Small intestine (tissue), 7 donors: ENCODE data around the gene MAP1LC3B2. TPM values are rescaled to one million over a fixed set of nuclear protein-coding genes. Genes with fewer than 3 reads are reported as not detected.
"Not testable (repeated sequence)": the region's sequence is repeated elsewhere in the genome, so short reads cannot be mapped to it uniquely, and the experiment has no call there.

Source experiments
- DNase-seq, 2 donors: peaks; one replicate each; pipeline versions ENCODE4 v3.0.0 to v3.0.0-alpha.2; 2013
- FAIRE-seq: peaks from 2 replicates; lab custom pipeline; 2012; peaks lifted over from hg19 to GRCh38; lab: Jason Lieb, UNC
- H3K27ac ChIP-seq, 3 donors: one replicate each; pipeline ENCODE4 v1.5.1; 2013; ENCODE audit warnings: low read length in 2 of 3, mild to moderate bottlenecking in 2 of 3, control low read depth in 1 of 3, inconsistent platforms in 1 of 3, low read depth in 1 of 3, moderate library complexity in 1 of 3
- H3K27me3 ChIP-seq, 3 donors: one replicate each; pipeline ENCODE4 v1.6.1; 2013; ENCODE audit warnings: low read length in 3 of 3, inconsistent platforms in 1 of 3; ENCODE audit not compliant: control insufficient read depth in 3 of 3, insufficient read depth in 3 of 3
- H3K36me3 ChIP-seq, 3 donors: one replicate each; pipeline ENCODE4 v1.6.1; 2013; ENCODE audit warnings: low read length in 3 of 3, inconsistent platforms in 1 of 3, low read depth in 1 of 3, mild to moderate bottlenecking in 1 of 3, moderate library complexity in 1 of 3; ENCODE audit not compliant: control insufficient read depth in 3 of 3, insufficient read depth in 2 of 3
- H3K4me1 ChIP-seq, 3 donors: one replicate each; pipeline ENCODE4 v1.6.1; 2013; ENCODE audit warnings: low read length in 2 of 3, inconsistent platforms in 1 of 3, low read depth in 1 of 3, mild to moderate bottlenecking in 1 of 3, moderate library complexity in 1 of 3; ENCODE audit not compliant: control insufficient read depth in 3 of 3, insufficient read depth in 2 of 3
- H3K4me3 ChIP-seq, 3 donors: one replicate each; pipeline ENCODE4 v1.5.1; 2013; ENCODE audit warnings: low read length in 3 of 3, control low read depth in 1 of 3, inconsistent platforms in 1 of 3, low read depth in 1 of 3, mild to moderate bottlenecking in 1 of 3, moderate library complexity in 1 of 3
- H3K9me3 ChIP-seq, 2 donors: one replicate each; pipeline ENCODE4 v1.6.1; 2013; ENCODE audit warnings: low read depth in 1 of 2, low read length in 1 of 2; ENCODE audit not compliant: control insufficient read depth in 2 of 2, insufficient read depth in 1 of 2
- WGBS, 3 donors: extraction: QIAGEN DNeasy Blood & Tissue Kit; methylation state at CpG; one replicate each; pipeline ENCODE4 v1.1.7; 2013; 5-methylcytosine and 5-hydroxymethylcytosine counted together
- polyA plus RNA-seq, 4 donors: library from polyadenylated mRNA; stranded (reverse) in 3 of 4; unstranded in 1 of 4; fragments of 200-250 nt in 3 of 4; fragments of 120-200 nt in 1 of 4; gene quantifications; one replicate each; pipeline versions ENCODE4 v1.2.1 to v1.2.3, GENCODE V29; 2013
- donor health status: healthy with polysubstance abuse.
- donor health status: control.
- donor health status: control.
- donor health status: Bipolar disorder and iron deficiency.
- donor health status: healthy.

The MAP1LC3B2 gene
- polyA plus RNA-seq, 4 donors = 1.1 to 2.7 (median 2.0) TPM

DNA sequence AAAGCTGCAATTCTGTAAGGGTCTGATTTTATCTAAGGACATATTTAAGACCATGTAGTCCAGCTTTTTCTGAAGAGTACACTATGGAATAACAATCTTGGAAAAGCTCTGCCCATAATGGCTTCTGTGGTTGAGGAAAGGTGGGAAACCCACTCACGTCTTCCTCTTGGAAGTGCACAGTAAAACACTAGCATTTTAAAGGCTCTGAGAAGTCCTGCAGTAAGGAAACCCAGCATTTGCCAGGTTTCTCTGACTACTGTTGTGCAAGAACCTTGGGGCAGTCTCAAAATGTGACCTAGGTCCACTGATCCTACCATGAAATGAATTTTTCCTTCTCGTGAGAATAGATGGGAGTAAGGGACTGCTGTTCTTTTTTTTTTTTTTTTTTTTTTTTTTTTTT lies 11.9 kb downstream of the MAP1LC3B2 start:
- H3K36me3 ChIP-seq = no peaks in the 10 kb centered on the region
- DNase-seq (no peak), FAIRE-seq (no peak)
- H3K4me1 ChIP-seq = no peaks in the 10 kb centered on the region
- H3K27me3 ChIP-seq = no peaks in the 10 kb centered on the region
- peaks cover 0 to 6% of the 10 kb centered on the region in 2 donors for H3K9me3 ChIP-seq
- no peak overlapping the region for H3K4me3 ChIP-seq
- 88 to 94% (median 93%) methylated on average over 2 of the region's 2 CpGs for WGBS, 3 donors
- no peak overlapping the region for H3K27ac ChIP-seq

DNA sequence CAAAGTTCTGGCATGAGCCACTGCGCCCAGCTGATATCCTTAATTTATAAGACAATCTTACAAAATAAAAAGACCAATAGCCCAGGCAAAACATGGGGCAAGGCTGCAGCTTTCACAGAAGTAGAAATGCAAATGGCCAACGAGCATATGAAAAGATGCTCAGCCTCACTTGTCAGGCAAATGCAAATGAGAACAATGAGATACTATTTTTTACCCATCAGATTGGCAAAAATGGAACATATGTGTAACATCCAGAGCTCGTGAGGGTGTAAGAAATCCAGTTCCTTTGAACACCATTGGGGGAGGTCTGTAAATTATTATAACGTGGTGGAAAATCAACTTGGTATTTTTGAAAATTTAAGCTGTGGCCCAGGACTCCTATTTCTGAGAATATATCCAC lies 14.6 kb downstream of the MAP1LC3B2 start:
- FAIRE-seq (no peak), DNase-seq (no peak)
- 85 to 95% (median 89%) methylated on average over 4 of the region's 4 CpGs for WGBS, 3 donors
- no peaks in the 10 kb centered on the region for H3K9me3 ChIP-seq
- H3K36me3 ChIP-seq = no peaks in the 10 kb centered on the region
- no peak overlapping the region for H3K27ac ChIP-seq
- no peak overlapping the region for H3K4me3 ChIP-seq
- H3K4me1 ChIP-seq = no peaks in the 10 kb centered on the region
- H3K27me3 ChIP-seq = no peaks in the 10 kb centered on the region

- not testable (repeated sequence) for FAIRE-seq, DNase-seq, H3K27ac ChIP-seq
Observed at GRCh38 chr12:116575754-116576153, 16.6 kb downstream of the MAP1LC3B2 start.

GRCh38 chr12:116577154-116577561 lies 18.0 kb downstream of the MAP1LC3B2 start:
- Histone ChIP-seq H3K4me1 (no peaks in the 10 kb centered on the region), H3K9me3 (no peaks in the 10 kb centered on the region), H3K4me3 (no peak overlapping the region), H3K27ac (no peak overlapping the region), H3K36me3 (no peaks in the 10 kb centered on the region), H3K27me3 (no peaks in the 10 kb centered on the region)
- no peak for DNase-seq
- FAIRE-seq = no peak
- WGBS, 3 donors = 94 to 95% (median 94%) methylated on average over 4 of the region's 4 CpGs

More at GRCh38 chr12:116575754-116576153, 16.6 kb downstream of the MAP1LC3B2 start:
- H3K27me3 ChIP-seq, H3K4me1 ChIP-seq, H3K4me3 ChIP-seq, H3K9me3 ChIP-seq, H3K36me3 ChIP-seq: not testable (repeated sequence)
- WGBS, 3 donors = 95 to 97% (median 95%) methylated on average over 24 of the region's 24 CpGs

- Histone ChIP-seq H3K27me3 (no peaks in the 10 kb centered on the region), H3K27ac (no peak overlapping the region), H3K4me1 (no peaks in the 10 kb centered on the region), H3K36me3 (no peaks in the 10 kb centered on the region), H3K4me3 (no peak overlapping the region), H3K9me3 (no peaks in the 10 kb centered on the region)
- WGBS, 3 donors = 90 to 95% (median 92%) methylated on average over 1 of the region's 1 CpG
- no peak for DNase-seq
- no peak for FAIRE-seq
Observed at GRCh38 chr12:116578051-116578450, 18.9 kb downstream of the MAP1LC3B2 start.

GRCh38 chr12:116582610-116583009 lies 23.4 kb downstream of the MAP1LC3B2 start:
- Histone ChIP-seq H3K27me3 (no peaks in the 10 kb centered on the region), H3K4me3 (no peak overlapping the region), H3K27ac (no peak overlapping the region), H3K36me3 (no peaks in the 10 kb centered on the region), H3K4me1 (peaks cover 0 to 6% (median 4%) of the 10 kb centered on the region in 3 donors), H3K9me3 (peaks cover 0 to 10% of the 10 kb centered on the region in 2 donors)
- WGBS, 3 donors = 54 to 65% (median 62%) methylated on average over 11 of the region's 11 CpGs
- FAIRE-seq (no peak), DNase-seq (no peak)

DNA sequence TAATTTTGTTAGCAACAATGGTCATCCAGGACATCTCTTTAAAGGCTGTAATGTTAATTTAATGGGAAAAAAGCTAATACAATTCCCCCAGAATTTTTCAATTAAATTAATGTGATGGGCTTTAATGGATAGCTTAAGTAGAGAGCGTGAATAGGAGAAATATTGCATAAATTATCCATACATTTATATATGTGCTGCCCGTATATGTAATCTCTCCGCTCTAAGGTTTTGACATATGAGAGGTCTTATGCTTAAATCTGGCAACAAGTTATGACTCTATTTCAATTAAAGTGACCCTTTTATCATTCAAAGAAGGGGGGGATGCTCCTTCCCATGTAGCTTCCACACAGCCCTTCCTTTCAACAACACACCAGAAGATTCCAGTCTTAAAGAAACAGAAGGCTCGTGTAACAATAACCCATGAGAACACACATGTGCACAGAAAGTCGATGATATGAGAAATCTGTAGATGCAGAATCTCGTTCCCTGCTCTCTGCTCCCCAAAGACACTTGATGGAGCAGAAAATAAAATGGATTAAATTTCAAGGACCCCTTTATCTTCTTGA lies 24.0 kb downstream of the MAP1LC3B2 start:
- Histone ChIP-seq H3K4me1 (peaks cover 0 to 6% (median 4%) of the 10 kb centered on the region in 3 donors), H3K4me3 (no peak overlapping the region), H3K36me3 (no peaks in the 10 kb centered on the region), H3K27me3 (no peaks in the 10 kb centered on the region), H3K27ac (no peak overlapping the region), H3K9me3 (peaks cover 0 to 10% of the 10 kb centered on the region in 2 donors)
- 82 to 89% (median 86%) methylated on average over 6 of the region's 6 CpGs for whole genome bisulfite sequencing, 3 donors
- no peak for FAIRE-seq
- no peak for DNase-seq

GRCh38 chr12:116587270-116587669 lies 28.1 kb downstream of the MAP1LC3B2 start:
- Histone ChIP-seq H3K4me3 (no peak overlapping the region), H3K4me1 (peaks cover 4 to 12% (median 6%) of the 10 kb centered on the region in 3 donors), H3K27me3 (no peaks in the 10 kb centered on the region), H3K27ac (no peak overlapping the region), H3K36me3 (no peaks in the 10 kb centered on the region), H3K9me3 (peaks cover 0 to 10% of the 10 kb centered on the region in 2 donors)
- DNase-seq (no peak), FAIRE-seq (no peak)
- WGBS, 3 donors = 26 to 58% (median 30%) methylated on average over 2 of the region's 2 CpGs
